ENCODE measurements around the gene ADAT3.

GRCh38 chr19:1931445-1931844 lies 26.2 kb downstream of the ADAT3 start:
- TF ChIP-seq ELF1 (IDR thresholded peaks at IDR 0.05), result no peak
- TF ChIP-seq EZH2phosphoT487 (IDR thresholded peaks at IDR 0.05; ENCODE audit: borderline replicate concordance, low read depth), result no peak
- no peak for TF ChIP-seq CTCF (IDR thresholded peaks at IDR 0.05)
- TF ChIP-seq NFIC (IDR thresholded peaks at IDR 0.05; ENCODE audit: borderline replicate concordance), result no peak
- TF ChIP-seq YY1 (IDR thresholded peaks at IDR 0.05; ENCODE audit: low read depth), result no peak
- TF ChIP-seq RFX5 (IDR thresholded peaks at IDR 0.05; ENCODE audit: low read length), result no peak
- no peak for TF ChIP-seq FOXJ3 (CRISPR knock-in tag; IDR thresholded peaks at IDR 0.05)
- TF ChIP-seq CHD2 (IDR thresholded peaks at IDR 0.05; ENCODE audit: low read length, partially characterized antibody), result no peak
